IPS-15b (cell line): Measurements from ENCODE around the gene UBL3.

Experiments used
- H3K27me3 ChIP-seq: one replicate; pipeline ENCODE4 v1.6.1; 2013; ENCODE audit warnings: low read length; ENCODE audit not compliant: control insufficient read depth, insufficient read depth
- H3K36me3 ChIP-seq: one replicate; pipeline ENCODE4 v1.6.1; 2013; ENCODE audit warnings: low read length; ENCODE audit not compliant: control insufficient read depth, insufficient read depth
- H3K4me1 ChIP-seq: one replicate; pipeline ENCODE4 v1.6.1; 2013; ENCODE audit warnings: mild to moderate bottlenecking, low read length; ENCODE audit not compliant: control insufficient read depth, insufficient read depth
- H3K4me3 ChIP-seq: one replicate; pipeline ENCODE4 v1.5.1; 2013; ENCODE audit warnings: low read depth, low read length
- H3K9ac ChIP-seq: one replicate; pipeline ENCODE4 v1.6.1; 2013; ENCODE audit warnings: low read depth, mild to moderate bottlenecking, low read length
- H3K9me3 ChIP-seq: one replicate; pipeline ENCODE4 v1.6.1; 2013; ENCODE audit warnings: mild to moderate bottlenecking, low read length; ENCODE audit not compliant: control insufficient read depth, insufficient read depth

Gene UBL3

GRCh38 chr13:29850213-29850898, at the start of gene UBL3:
Gene UBL3, minus strand, starts transcription at chr13:29850617. Its CDS starts 1,079 bp downstream, at chr13:29849538.
- Histone ChIP-seq H3K9me3 (no peaks in the 10 kb centered on the region), H3K9ac (peak within 1 kb of the TSS; percentile 63), H3K27me3 (no peaks in the 10 kb centered on the region), H3K4me3 (peak within 1 kb of the TSS; percentile 81), H3K4me1 (peaks cover 12% of the 10 kb centered on the region), H3K36me3 (no peaks in the 10 kb centered on the region)

GRCh38 chr13:29897102-29897501, 46.7 kb upstream of the UBL3 start:
- no peaks in the 10 kb centered on the region for H3K9me3 ChIP-seq
- H3K4me3 ChIP-seq = no peak overlapping the region
- no peak overlapping the region for H3K9ac ChIP-seq
- H3K4me1 ChIP-seq = no peaks in the 10 kb centered on the region
- no peaks in the 10 kb centered on the region for H3K36me3 ChIP-seq
- no peaks in the 10 kb centered on the region for H3K27me3 ChIP-seq

GRCh38 chr13:29893438-29893837, 43.0 kb upstream of the UBL3 start:
- Histone ChIP-seq H3K27me3 (no peaks in the 10 kb centered on the region), H3K4me1 (no peaks in the 10 kb centered on the region), H3K9me3 (no peaks in the 10 kb centered on the region), H3K9ac (no peak overlapping the region), H3K4me3 (no peak overlapping the region), H3K36me3 (no peaks in the 10 kb centered on the region)

GRCh38 chr13:29892151-29892550, 41.7 kb upstream of the UBL3 start:
- no peak overlapping the region for H3K4me3 ChIP-seq
- H3K36me3 ChIP-seq = no peaks in the 10 kb centered on the region
- H3K9ac ChIP-seq = no peak overlapping the region
- H3K27me3 ChIP-seq = no peaks in the 10 kb centered on the region
- H3K4me1 ChIP-seq = no peaks in the 10 kb centered on the region
- H3K9me3 ChIP-seq = no peaks in the 10 kb centered on the region

- Histone ChIP-seq H3K4me3 (no peak overlapping the region), H3K4me1 (peaks cover 10% of the 10 kb centered on the region), H3K9ac (no peak overlapping the region), H3K27me3 (no peaks in the 10 kb centered on the region), H3K9me3 (no peaks in the 10 kb centered on the region), H3K36me3 (no peaks in the 10 kb centered on the region)
Observed at GRCh38 chr13:29889111-29889510, 38.7 kb upstream of the UBL3 start.

GRCh38 chr13:29888306-29888705, 37.9 kb upstream of the UBL3 start:
- peaks cover 12% of the 10 kb centered on the region for H3K4me1 ChIP-seq
- no peaks in the 10 kb centered on the region for H3K27me3 ChIP-seq
- H3K9ac ChIP-seq = no peak overlapping the region
- no peaks in the 10 kb centered on the region for H3K36me3 ChIP-seq
- no peaks in the 10 kb centered on the region for H3K9me3 ChIP-seq
- no peak overlapping the region for H3K4me3 ChIP-seq

GRCh38 chr13:29887686-29888085, 37.3 kb upstream of the UBL3 start:
- H3K4me3 ChIP-seq = no peak overlapping the region
- no peaks in the 10 kb centered on the region for H3K9me3 ChIP-seq
- no peak overlapping the region for H3K9ac ChIP-seq
- peaks cover 12% of the 10 kb centered on the region for H3K4me1 ChIP-seq
- H3K36me3 ChIP-seq = no peaks in the 10 kb centered on the region
- H3K27me3 ChIP-seq = no peaks in the 10 kb centered on the region

- Histone ChIP-seq H3K27me3 (no peaks in the 10 kb centered on the region), H3K4me1 (peaks cover 12% of the 10 kb centered on the region), H3K4me3 (no peak overlapping the region), H3K9ac (no peak overlapping the region), H3K9me3 (no peaks in the 10 kb centered on the region), H3K36me3 (no peaks in the 10 kb centered on the region)
Observed at GRCh38 chr13:29887030-29887557, 36.7 kb upstream of the UBL3 start.

GRCh38 chr13:29886446-29886845, 36.0 kb upstream of the UBL3 start:
- H3K4me3 ChIP-seq = no peak overlapping the region
- H3K4me1 ChIP-seq = peaks cover 12% of the 10 kb centered on the region
- H3K27me3 ChIP-seq = no peaks in the 10 kb centered on the region
- H3K9ac ChIP-seq = no peak overlapping the region
- H3K36me3 ChIP-seq = no peaks in the 10 kb centered on the region
- H3K9me3 ChIP-seq = no peaks in the 10 kb centered on the region

- Histone ChIP-seq H3K27me3 (no peaks in the 10 kb centered on the region), H3K4me3 (no peak overlapping the region), H3K9ac (no peak overlapping the region), H3K36me3 (no peaks in the 10 kb centered on the region), H3K9me3 (no peaks in the 10 kb centered on the region), H3K4me1 (peaks cover 12% of the 10 kb centered on the region)
Observed at GRCh38 chr13:29885989-29886388, 35.6 kb upstream of the UBL3 start.

- H3K36me3 ChIP-seq = no peaks in the 10 kb centered on the region
- H3K9ac ChIP-seq = no peak overlapping the region
- no peaks in the 10 kb centered on the region for H3K9me3 ChIP-seq
- H3K27me3 ChIP-seq = no peaks in the 10 kb centered on the region
- H3K4me3 ChIP-seq = no peak overlapping the region
- peaks cover 12% of the 10 kb centered on the region for H3K4me1 ChIP-seq
Observed at GRCh38 chr13:29884671-29885430, 34.4 kb upstream of the UBL3 start.
